ENCODE measurements around the gene BARX2. TPM values are rescaled to one million over a fixed set of nuclear protein-coding genes. Genes with fewer than 3 reads are reported as not detected.

The BARX2 gene
- total RNA-seq, 4 donors from 2014 or later, result 0.83 TPM; not detected in 3

DNA sequence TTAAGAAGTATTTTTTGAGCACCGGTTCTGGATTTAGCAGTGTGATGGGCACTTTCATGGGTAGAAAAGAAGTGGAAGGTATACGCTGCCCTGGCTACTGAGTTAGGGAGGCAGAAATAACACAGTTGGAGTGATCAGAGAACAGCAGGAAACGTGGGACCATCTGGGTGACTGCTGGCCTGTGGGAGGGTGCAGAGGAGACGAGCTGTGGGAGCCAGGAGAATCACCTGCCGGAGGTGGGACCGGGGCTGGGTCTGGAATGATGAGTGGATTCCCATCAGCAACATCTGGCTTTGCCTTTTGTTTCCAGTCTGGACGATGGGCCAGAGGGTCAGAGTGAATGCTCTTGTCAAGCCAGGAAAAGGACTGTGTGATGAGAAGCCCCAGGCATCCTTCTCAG lies 66.5 kb downstream of the BARX2 start:
- Histone ChIP-seq H3K36me3 (no peaks in the 10 kb centered on the region), H3K4me3 (no peak overlapping the region), H3K27me3 (no peaks in the 10 kb centered on the region), H3K9me3 (no peaks in the 10 kb centered on the region), H3K4me1 (no peaks in the 10 kb centered on the region), H3K27ac (no peak overlapping the region)
- no peak for DNase-seq
- intact Hi-C loops (cut with DNase I; ENCODE audit: low total_unique reads), result no loop called here
- TF ChIP-seq POLR2A (IDR thresholded peaks at IDR 0.05), result no peak
- TF ChIP-seq, protein P1, sequence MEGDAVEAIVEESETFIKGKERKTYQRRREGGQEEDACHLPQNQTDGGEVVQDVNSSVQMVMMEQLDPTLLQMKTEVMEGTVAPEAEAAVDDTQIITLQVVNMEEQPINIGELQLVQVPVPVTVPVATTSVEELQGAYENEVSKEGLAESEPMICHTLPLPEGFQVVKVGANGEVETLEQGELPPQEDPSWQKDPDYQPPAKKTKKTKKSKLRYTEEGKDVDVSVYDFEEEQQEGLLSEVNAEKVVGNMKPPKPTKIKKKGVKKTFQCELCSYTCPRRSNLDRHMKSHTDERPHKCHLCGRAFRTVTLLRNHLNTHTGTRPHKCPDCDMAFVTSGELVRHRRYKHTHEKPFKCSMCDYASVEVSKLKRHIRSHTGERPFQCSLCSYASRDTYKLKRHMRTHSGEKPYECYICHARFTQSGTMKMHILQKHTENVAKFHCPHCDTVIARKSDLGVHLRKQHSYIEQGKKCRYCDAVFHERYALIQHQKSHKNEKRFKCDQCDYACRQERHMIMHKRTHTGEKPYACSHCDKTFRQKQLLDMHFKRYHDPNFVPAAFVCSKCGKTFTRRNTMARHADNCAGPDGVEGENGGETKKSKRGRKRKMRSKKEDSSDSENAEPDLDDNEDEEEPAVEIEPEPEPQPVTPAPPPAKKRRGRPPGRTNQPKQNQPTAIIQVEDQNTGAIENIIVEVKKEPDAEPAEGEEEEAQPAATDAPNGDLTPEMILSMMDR (IDR thresholded peaks at IDR 0.05), result no peak

DNA sequence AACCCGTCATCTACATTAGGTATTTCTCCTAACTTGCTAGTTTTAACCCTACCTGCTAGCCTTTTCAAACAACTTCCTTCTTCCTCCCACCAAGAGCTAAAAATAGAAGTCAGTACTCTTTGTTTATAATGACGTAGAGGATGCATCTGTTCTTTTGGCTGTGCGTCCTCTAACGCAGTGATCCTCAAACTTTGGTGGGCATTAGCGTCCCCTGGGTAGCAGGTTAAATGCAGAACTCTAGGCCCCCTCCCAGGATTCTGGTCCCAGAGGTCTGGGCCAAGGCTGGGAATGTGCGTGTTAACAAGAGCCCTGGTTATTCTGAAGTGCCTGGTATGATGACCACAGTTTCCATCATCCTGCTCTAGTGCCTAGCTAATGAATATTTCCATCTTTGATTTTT lies 67.6 kb downstream of the BARX2 start:
- intact Hi-C loops (cut with DNase I; ENCODE audit: low total_unique reads), result no loop called here
- no peaks in the 10 kb centered on the region for H3K27me3 ChIP-seq
- DNase-seq, result no peak
- no peak overlapping the region for H3K27ac ChIP-seq
- TF ChIP-seq, protein P1 (IDR thresholded peaks at IDR 0.05), result no peak
- TF ChIP-seq POLR2A (IDR thresholded peaks at IDR 0.05), result no peak
- H3K9me3 ChIP-seq, result no peaks in the 10 kb centered on the region
- no peaks in the 10 kb centered on the region for H3K4me1 ChIP-seq
- no peak overlapping the region for H3K4me3 ChIP-seq
- H3K36me3 ChIP-seq, result no peaks in the 10 kb centered on the region

DNA sequence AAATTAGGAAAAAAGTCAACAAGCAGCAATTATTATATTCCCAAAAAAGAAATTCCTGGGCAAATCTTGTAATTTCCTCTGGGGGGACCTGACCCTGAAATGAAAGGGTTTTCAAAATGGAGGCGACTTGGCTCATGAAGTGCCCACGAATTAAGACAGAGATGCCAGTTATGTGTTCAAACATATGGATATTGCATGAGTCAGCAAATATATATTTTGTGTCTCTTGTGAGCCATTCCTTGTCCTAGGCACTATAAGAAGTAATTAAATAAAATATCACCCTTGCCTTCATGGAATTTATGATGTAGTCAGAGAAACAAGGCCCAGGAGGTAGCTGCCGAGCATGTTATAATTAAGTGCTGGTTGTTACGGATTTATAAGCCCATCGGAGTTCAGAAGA lies 68.6 kb downstream of the BARX2 start:
- intact Hi-C loops (cut with DNase I; ENCODE audit: low total_unique reads), result no loop called here
- TF ChIP-seq, protein P1 (IDR thresholded peaks at IDR 0.05), result no peak
- TF ChIP-seq POLR2A (IDR thresholded peaks at IDR 0.05), result no peak
- no peaks in the 10 kb centered on the region for H3K36me3 ChIP-seq
- H3K4me1 ChIP-seq, result no peaks in the 10 kb centered on the region
- no peak for DNase-seq
- no peak overlapping the region for H3K27ac ChIP-seq
- H3K4me3 ChIP-seq, result no peak overlapping the region
- no peaks in the 10 kb centered on the region for H3K27me3 ChIP-seq
- H3K9me3 ChIP-seq, result no peaks in the 10 kb centered on the region

DNA sequence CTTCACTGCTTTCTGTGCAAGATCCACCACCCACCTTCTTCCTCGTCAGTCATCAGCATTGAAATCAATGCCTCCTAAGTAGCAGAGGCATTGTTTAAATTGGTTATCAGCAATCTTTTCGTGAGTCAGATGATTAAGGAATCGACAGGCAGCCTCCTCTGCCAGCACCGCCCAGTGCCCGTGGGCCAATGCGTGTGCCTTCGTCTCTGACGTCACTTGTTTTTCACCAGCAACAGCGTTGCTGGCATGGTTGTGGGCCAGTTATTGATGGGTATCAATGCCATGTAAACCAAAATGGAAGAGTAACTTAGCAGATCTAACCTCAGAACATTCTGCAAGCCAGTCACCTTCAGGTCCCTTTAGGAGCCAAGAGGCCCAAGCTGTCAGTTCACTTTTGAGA lies 69.6 kb downstream of the BARX2 start:
- Histone ChIP-seq H3K27me3 (no peaks in the 10 kb centered on the region), H3K27ac (no peak overlapping the region), H3K36me3 (no peaks in the 10 kb centered on the region), H3K4me1 (no peaks in the 10 kb centered on the region), H3K9me3 (no peaks in the 10 kb centered on the region), H3K4me3 (no peak overlapping the region)
- DNase-seq, result no peak
- intact Hi-C loops (cut with DNase I; ENCODE audit: low total_unique reads), result no loop called here
- no peak for TF ChIP-seq POLR2A (IDR thresholded peaks at IDR 0.05)
- TF ChIP-seq, protein P1 (IDR thresholded peaks at IDR 0.05), result no peak

DNA sequence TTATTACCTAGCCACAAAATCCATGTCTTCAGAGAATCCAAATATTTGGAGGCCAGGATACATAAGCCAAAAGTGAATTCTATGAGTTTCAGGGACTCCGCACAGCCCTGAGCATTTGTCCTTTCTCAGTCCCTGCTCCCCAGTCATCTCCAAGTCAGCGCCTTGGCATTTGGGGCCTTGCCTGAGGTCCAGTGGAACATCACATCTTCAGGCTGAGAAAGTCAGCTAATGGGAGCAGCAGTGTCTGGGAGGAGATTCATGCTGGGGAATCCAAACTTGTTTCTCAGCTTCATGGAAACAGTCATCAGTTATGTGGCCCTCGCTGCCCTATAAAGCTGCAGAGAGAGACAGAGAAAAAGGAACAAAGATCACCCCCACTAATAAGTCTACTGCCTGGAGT lies 70.9 kb downstream of the BARX2 start:
- no peak for DNase-seq
- H3K27ac ChIP-seq, result no peak overlapping the region
- H3K27me3 ChIP-seq, result no peaks in the 10 kb centered on the region
- intact Hi-C loops (cut with DNase I; ENCODE audit: low total_unique reads), result no loop called here
- no peaks in the 10 kb centered on the region for H3K9me3 ChIP-seq
- H3K36me3 ChIP-seq, result no peaks in the 10 kb centered on the region
- no peak for TF ChIP-seq POLR2A (IDR thresholded peaks at IDR 0.05)
- TF ChIP-seq, protein P1 (IDR thresholded peaks at IDR 0.05), result no peak
- H3K4me1 ChIP-seq, result no peaks in the 10 kb centered on the region
- H3K4me3 ChIP-seq, result no peak overlapping the region

All from uterus (tissue), 4 donors.